Measurements from ENCODE around the gene TXK. TPM values are rescaled to one million over a fixed set of nuclear protein-coding genes. Genes with fewer than 3 reads are reported as not detected.

The TXK gene
- total RNA-seq, 1 experiment from 2014 or later: 1.4 TPM

- H3K36me3 ChIP-seq (ENCODE audit: insufficient read depth, low read length, poor library complexity, severe bottlenecking): no peaks in the 10 kb centered on the region
- H3K4me3 ChIP-seq (ENCODE audit: low read depth, low read length, poor library complexity, severe bottlenecking): no peak overlapping the region
- POLR2A ChIA-PET (ENCODE audit: low non-redundant PET): no interaction called here
- BruUV-seq (replicated peaks): no TSS peak
- H3K27me3 ChIP-seq (replicated peaks; ENCODE audit: insufficient read depth, low read depth, low read length, poor library complexity): no peaks in the 10 kb centered on the region
- CTCF ChIA-PET: no interaction called here
- H3K27ac ChIP-seq (ENCODE audit: low read depth, low read length, poor library complexity, severe bottlenecking): no peak overlapping the region
- no peak for DNase-seq (ENCODE audit: low spot score)
- peaks cover 10% of the 10 kb centered on the region for H3K4me1 ChIP-seq (ENCODE audit: insufficient read depth, low read length, poor library complexity, severe bottlenecking)
- intact Hi-C loops (cut with micrococcal nuclease; ENCODE audit: unreplicated experiment): loop anchor here (10.0 kb wide), 1 partner anchor 842 kb away; no protein-coding TSS in a partner anchor
- H3K9me3 ChIP-seq (ENCODE audit: low read depth, low read length, poor library complexity, severe bottlenecking): no peaks in the 10 kb centered on the region
- TF ChIP-seq CTCF (conservative IDR thresholded peaks at IDR 0.05; ENCODE audit: low read depth, low read length): no peak
- TF ChIP-seq EZH2 (IDR thresholded peaks at IDR 0.05; ENCODE audit: borderline replicate concordance, low read depth, low read length, poor library complexity, severe bottlenecking): no peak
These were observed 11.3 kb downstream of the TXK start for GRCh38 chr4:48122756-48123155.

- CTCF ChIA-PET: no interaction called here
- no peak overlapping the region for H3K27ac ChIP-seq (ENCODE audit: low read depth, low read length, poor library complexity, severe bottlenecking)
- TF ChIP-seq EZH2 (IDR thresholded peaks at IDR 0.05; ENCODE audit: borderline replicate concordance, low read depth, low read length, poor library complexity, severe bottlenecking) (no peak), CTCF (conservative IDR thresholded peaks at IDR 0.05; ENCODE audit: low read depth, low read length) (no peak)
- no peaks in the 10 kb centered on the region for H3K36me3 ChIP-seq (ENCODE audit: insufficient read depth, low read length, poor library complexity, severe bottlenecking)
- no peak overlapping the region for H3K4me3 ChIP-seq (ENCODE audit: low read depth, low read length, poor library complexity, severe bottlenecking)
- H3K9me3 ChIP-seq (ENCODE audit: low read depth, low read length, poor library complexity, severe bottlenecking): no peaks in the 10 kb centered on the region
- DNase-seq (ENCODE audit: low spot score): no peak
- BruUV-seq (replicated peaks): no TSS peak
- intact Hi-C loops (cut with micrococcal nuclease; ENCODE audit: unreplicated experiment): loop anchor here (10.0 kb wide), 1 partner anchor 844 kb away; no protein-coding TSS in a partner anchor
- POLR2A ChIA-PET (ENCODE audit: low non-redundant PET): no interaction called here
- H3K4me1 ChIP-seq (ENCODE audit: insufficient read depth, low read length, poor library complexity, severe bottlenecking): peaks cover 6% of the 10 kb centered on the region
- H3K27me3 ChIP-seq (replicated peaks; ENCODE audit: insufficient read depth, low read depth, low read length, poor library complexity): no peaks in the 10 kb centered on the region
These were observed 12.9 kb downstream of the TXK start for GRCh38 chr4:48121180-48121579.

GRCh38 chr4:48120132-48120531 is 13.9 kb downstream of the TXK start:
- DNase-seq (ENCODE audit: low spot score): no peak
- intact Hi-C loops (cut with micrococcal nuclease; ENCODE audit: unreplicated experiment): loop anchor here (10.0 kb wide), 1 partner anchor 845 kb away; no protein-coding TSS in a partner anchor
- Histone ChIP-seq H3K27ac (ENCODE audit: low read depth, low read length, poor library complexity, severe bottlenecking) (no peak overlapping the region), H3K4me1 (ENCODE audit: insufficient read depth, low read length, poor library complexity, severe bottlenecking) (peaks cover 6% of the 10 kb centered on the region), H3K4me3 (ENCODE audit: low read depth, low read length, poor library complexity, severe bottlenecking) (no peak overlapping the region), H3K36me3 (ENCODE audit: insufficient read depth, low read length, poor library complexity, severe bottlenecking) (no peaks in the 10 kb centered on the region), H3K27me3 (replicated peaks; ENCODE audit: insufficient read depth, low read depth, low read length, poor library complexity) (no peaks in the 10 kb centered on the region), H3K9me3 (ENCODE audit: low read depth, low read length, poor library complexity, severe bottlenecking) (no peaks in the 10 kb centered on the region)
- BruUV-seq (replicated peaks): no TSS peak
- POLR2A ChIA-PET (ENCODE audit: low non-redundant PET): no interaction called here
- CTCF ChIA-PET: no interaction called here
- TF ChIP-seq CTCF (conservative IDR thresholded peaks at IDR 0.05; ENCODE audit: low read depth, low read length) (no peak), EZH2 (IDR thresholded peaks at IDR 0.05; ENCODE audit: borderline replicate concordance, low read depth, low read length, poor library complexity, severe bottlenecking) (no peak)
